ENCODE measurements around the gene CD79A.
A peak's percentile ranks its signal among the peaks of the same experiment; 100 is the strongest.

Gene CD79A

GRCh38 chr19:41883821-41884733 is 7.0 kb downstream of the CD79A start:
- Histone ChIP-seq H3K9me3 (ENCODE audit: control insufficient read depth, insufficient read depth, low read length) (no peaks in the 10 kb centered on the region), H3K4me1 (ENCODE audit: control insufficient read depth, insufficient read depth, low read length) (peaks cover 8% of the 10 kb centered on the region), H3K36me3 (ENCODE audit: control insufficient read depth, insufficient read depth, low read length) (no peaks in the 10 kb centered on the region; the same call in 1 of the 2 replicates), H3K27me3 (ENCODE audit: control insufficient read depth, insufficient read depth, low read length) (no peaks in the 10 kb centered on the region; the same call in 1 of the 2 replicates), H3K4me3 (ENCODE audit: low read length) (peak overlapping the region; percentile 94), H3K27ac (ENCODE audit: low read length) (no peak overlapping the region)
- DNase-seq (ENCODE audit: low read depth, low spot score), result peak; percentile 91
- no CpG with 5 or more reads among the region's 66 CpGs for WGBS (ENCODE audit: insufficient coverage, insufficient read length)

DNA sequence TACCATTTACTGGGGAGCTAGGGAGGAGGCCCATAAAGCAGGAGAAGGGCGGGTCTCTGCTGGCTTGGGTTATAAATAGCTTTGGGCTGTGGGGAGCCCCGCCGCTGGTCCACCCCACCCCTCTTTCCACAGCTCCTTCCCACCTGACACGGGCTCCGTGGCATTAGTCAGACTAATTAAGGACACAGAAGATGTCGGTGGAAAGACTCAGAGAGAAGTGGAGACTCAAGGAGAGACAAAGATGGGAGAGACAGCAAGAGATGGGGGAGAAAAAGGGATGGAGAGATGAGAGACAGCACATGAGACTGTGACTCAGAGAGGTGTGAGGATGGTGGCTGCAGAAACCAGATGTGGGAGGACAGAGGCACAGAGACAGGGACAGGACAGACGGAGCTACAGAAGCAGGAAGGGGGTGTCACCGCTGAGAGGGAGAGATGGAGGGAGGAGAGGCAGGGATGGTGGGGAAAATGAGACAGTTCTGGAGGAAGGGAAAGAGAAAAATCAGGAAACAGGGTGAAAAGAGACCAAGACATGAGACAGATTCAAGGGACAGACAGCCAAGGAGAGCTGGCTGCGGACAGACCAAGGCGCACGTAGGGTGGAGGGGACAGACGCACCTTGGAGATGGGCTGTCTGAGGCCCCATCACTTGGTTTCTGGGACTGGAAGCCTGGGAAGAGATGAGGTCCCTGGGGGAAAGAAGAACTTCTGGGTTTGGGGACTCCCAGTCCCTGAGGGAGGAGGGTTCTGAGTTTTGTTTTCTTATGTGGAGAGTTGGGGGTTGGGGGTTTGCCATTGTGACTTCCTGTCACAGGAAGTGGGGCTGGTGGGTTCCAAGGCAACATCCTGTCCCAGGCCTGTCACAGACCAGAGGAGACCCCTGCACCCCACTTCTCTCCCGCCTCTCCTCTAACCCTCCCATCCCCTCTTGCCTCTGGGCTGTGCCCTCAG is 10.0 kb downstream of the CD79A start:
- no CpG with 5 or more reads among the region's 13 CpGs for WGBS (ENCODE audit: insufficient coverage, insufficient read length)
- Histone ChIP-seq H3K4me1 (ENCODE audit: control insufficient read depth, insufficient read depth, low read length) (peaks cover 8% of the 10 kb centered on the region), H3K4me3 (ENCODE audit: low read length) (no peak overlapping the region), H3K27me3 (ENCODE audit: control insufficient read depth, insufficient read depth, low read length) (no peaks in the 10 kb centered on the region; the same call in 1 of the 2 replicates), H3K9me3 (ENCODE audit: control insufficient read depth, insufficient read depth, low read length) (no peaks in the 10 kb centered on the region), H3K36me3 (ENCODE audit: control insufficient read depth, insufficient read depth, low read length) (peaks cover under 1% of the 10 kb centered on the region; the same call in 1 of the 2 replicates), H3K27ac (ENCODE audit: low read length) (no peak overlapping the region)
- DNase-seq (ENCODE audit: low read depth, low spot score), result no peak

- WGBS (ENCODE audit: insufficient coverage, insufficient read length), result no CpG with 5 or more reads among the region's 17 CpGs
- H3K4me3 ChIP-seq (ENCODE audit: low read length), result no peak overlapping the region
- peaks cover 2% of the 10 kb centered on the region; the same call in 1 of the 2 replicates for H3K36me3 ChIP-seq (ENCODE audit: control insufficient read depth, insufficient read depth, low read length)
- no peaks in the 10 kb centered on the region for H3K27me3 ChIP-seq (ENCODE audit: control insufficient read depth, insufficient read depth, low read length)
- peaks cover 10% of the 10 kb centered on the region for H3K4me1 ChIP-seq (ENCODE audit: control insufficient read depth, insufficient read depth, low read length)
- H3K9me3 ChIP-seq (ENCODE audit: control insufficient read depth, insufficient read depth, low read length), result no peaks in the 10 kb centered on the region
- DNase-seq (ENCODE audit: low read depth, low spot score), result no peak
- H3K27ac ChIP-seq (ENCODE audit: low read length), result no peak overlapping the region
These were observed 10.8 kb downstream of the CD79A start for GRCh38 chr19:41887711-41888382.

DNA sequence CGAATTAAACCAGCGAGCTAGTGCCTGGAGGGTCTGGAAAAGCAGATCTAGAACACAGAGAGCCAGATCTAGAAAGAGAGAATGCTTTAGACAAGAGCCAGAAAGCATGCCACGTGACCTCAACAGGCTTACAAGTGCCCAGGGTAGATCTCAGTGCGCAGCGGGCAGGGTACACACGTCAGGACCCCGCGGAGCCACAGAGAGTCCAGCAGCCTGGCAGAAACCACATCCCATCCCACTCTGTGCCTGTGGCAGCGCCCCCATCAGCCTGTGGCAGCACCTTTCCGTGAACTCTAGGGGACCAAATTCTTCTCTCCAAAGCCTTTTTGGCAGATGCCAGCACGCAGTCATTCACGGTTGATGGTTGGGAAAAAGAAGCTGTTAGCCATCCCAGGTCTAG is 11.8 kb downstream of the CD79A start:
- Histone ChIP-seq H3K9me3 (ENCODE audit: control insufficient read depth, insufficient read depth, low read length) (no peaks in the 10 kb centered on the region), H3K4me1 (ENCODE audit: control insufficient read depth, insufficient read depth, low read length) (peaks cover 10% of the 10 kb centered on the region), H3K27me3 (ENCODE audit: control insufficient read depth, insufficient read depth, low read length) (no peaks in the 10 kb centered on the region), H3K36me3 (ENCODE audit: control insufficient read depth, insufficient read depth, low read length) (peaks cover 2% of the 10 kb centered on the region; the same call in 1 of the 2 replicates), H3K4me3 (ENCODE audit: low read length) (no peak overlapping the region), H3K27ac (ENCODE audit: low read length) (no peak overlapping the region)
- no peak for DNase-seq (ENCODE audit: low read depth, low spot score)
- no CpG with 5 or more reads among the region's 12 CpGs for WGBS (ENCODE audit: insufficient coverage, insufficient read length)

DNA sequence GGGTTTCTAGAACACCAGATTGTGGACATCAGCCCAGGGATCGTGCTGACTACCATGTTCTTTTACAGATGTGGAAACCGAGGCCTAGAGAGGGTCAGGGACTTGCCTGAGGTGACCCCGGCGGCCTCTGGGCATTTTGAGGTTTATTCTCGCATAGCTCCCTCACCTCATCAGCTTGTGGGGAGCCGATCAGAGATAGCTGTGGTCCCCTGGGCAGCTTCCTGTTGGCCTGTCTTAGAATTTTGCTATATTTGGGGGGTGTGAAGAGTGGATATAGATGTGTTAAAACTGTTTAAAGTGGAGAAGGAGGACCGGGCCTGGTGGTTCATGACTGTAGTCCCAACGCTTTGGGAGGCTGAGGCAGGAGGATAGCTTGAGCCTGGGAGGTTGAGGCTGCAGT is 12.8 kb downstream of the CD79A start:
- peaks cover 10% of the 10 kb centered on the region for H3K4me1 ChIP-seq (ENCODE audit: control insufficient read depth, insufficient read depth, low read length)
- no CpG with 5 or more reads among the region's 8 CpGs for WGBS (ENCODE audit: insufficient coverage, insufficient read length)

DNA sequence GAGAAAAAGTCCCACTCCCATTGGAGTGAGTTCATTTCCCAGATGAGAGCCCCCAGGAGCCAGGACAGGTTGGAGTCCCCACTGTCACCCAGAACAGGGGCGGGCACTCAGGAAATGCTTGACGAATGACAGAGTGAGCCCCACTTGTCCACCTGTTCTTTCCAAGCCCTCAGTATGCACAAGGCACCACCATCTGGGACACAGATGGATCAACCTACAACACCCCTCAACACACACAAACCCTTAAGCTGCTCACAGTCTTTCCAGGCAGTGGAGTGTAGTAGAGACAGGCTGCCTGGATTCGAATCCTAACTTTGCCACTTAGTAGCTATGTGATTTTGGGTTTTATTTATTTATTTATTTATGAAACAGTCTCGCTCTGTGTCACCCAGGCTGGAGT is 13.9 kb downstream of the CD79A start:
- WGBS (ENCODE audit: insufficient coverage, insufficient read length), result no CpG with 5 or more reads among the region's 4 CpGs

More for the DNA sequence above, 12.8 kb downstream of the CD79A start:
- H3K27ac ChIP-seq (ENCODE audit: low read length), result no peak overlapping the region
- H3K36me3 ChIP-seq (ENCODE audit: control insufficient read depth, insufficient read depth, low read length), result peaks cover 2% of the 10 kb centered on the region; the same call in 1 of the 2 replicates
- no peak overlapping the region for H3K4me3 ChIP-seq (ENCODE audit: low read length)
- DNase-seq (ENCODE audit: low read depth, low spot score), result no peak
- no peaks in the 10 kb centered on the region for H3K9me3 ChIP-seq (ENCODE audit: control insufficient read depth, insufficient read depth, low read length)
- no peaks in the 10 kb centered on the region for H3K27me3 ChIP-seq (ENCODE audit: control insufficient read depth, insufficient read depth, low read length)

DNA sequence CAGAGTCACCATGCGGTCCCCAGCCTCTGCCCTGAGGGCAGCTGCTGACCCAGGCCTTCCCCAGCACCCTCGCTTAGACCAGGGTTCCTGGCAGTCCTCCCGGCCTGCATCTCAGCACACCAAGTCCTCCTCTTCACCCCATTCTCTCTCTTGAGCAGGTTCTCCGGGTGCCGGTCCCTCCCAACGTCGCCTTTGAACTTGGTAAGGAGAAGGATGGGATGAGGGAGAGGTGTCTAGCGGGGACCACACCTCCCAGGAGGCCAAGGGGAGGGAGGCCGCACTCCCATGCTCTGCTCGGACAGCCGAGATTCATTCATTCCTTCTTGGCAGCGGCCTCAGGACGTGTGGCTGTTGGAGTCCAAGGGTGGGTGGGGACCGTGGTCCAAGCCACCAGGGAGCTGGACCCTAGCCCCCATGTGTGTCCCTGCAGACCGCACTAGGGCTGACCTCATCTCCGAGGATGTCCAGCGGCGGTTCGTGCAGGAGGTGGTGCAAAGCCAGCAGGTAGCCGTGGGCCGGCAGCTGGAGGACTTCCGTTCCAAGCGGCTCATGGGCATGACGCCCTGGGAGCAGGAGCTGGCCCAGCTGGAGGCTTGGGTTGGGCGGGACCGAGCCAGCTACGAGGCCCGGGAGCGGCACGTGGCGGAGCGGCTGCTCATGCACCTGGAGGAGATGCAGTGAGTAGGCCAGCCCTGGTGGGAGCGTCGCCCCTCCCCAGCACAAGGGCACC is 15.3 kb downstream of the CD79A start:
- Histone ChIP-seq H3K4me1 (ENCODE audit: control insufficient read depth, insufficient read depth, low read length) (peaks cover 10% of the 10 kb centered on the region), H3K9me3 (ENCODE audit: control insufficient read depth, insufficient read depth, low read length) (no peaks in the 10 kb centered on the region), H3K27ac (ENCODE audit: low read length) (no peak overlapping the region), H3K27me3 (ENCODE audit: control insufficient read depth, insufficient read depth, low read length) (no peaks in the 10 kb centered on the region), H3K36me3 (ENCODE audit: control insufficient read depth, insufficient read depth, low read length) (peaks cover 5% of the 10 kb centered on the region; the same call in 1 of the 2 replicates), H3K4me3 (ENCODE audit: low read length) (no peak overlapping the region)
- no CpG with 5 or more reads among the region's 34 CpGs for whole genome bisulfite sequencing (ENCODE audit: insufficient coverage, insufficient read length)
- DNase-seq (ENCODE audit: low read depth, low spot score), result no peak

More for the DNA sequence above, 13.9 kb downstream of the CD79A start:
- H3K4me3 ChIP-seq (ENCODE audit: low read length), result no peak overlapping the region
- no peaks in the 10 kb centered on the region for H3K27me3 ChIP-seq (ENCODE audit: control insufficient read depth, insufficient read depth, low read length)
- peaks cover 2% of the 10 kb centered on the region; the same call in 1 of the 2 replicates for H3K36me3 ChIP-seq (ENCODE audit: control insufficient read depth, insufficient read depth, low read length)
- no peaks in the 10 kb centered on the region for H3K9me3 ChIP-seq (ENCODE audit: control insufficient read depth, insufficient read depth, low read length)
- H3K27ac ChIP-seq (ENCODE audit: low read length), result no peak overlapping the region
- peaks cover 10% of the 10 kb centered on the region for H3K4me1 ChIP-seq (ENCODE audit: control insufficient read depth, insufficient read depth, low read length)
- no peak for DNase-seq (ENCODE audit: low read depth, low spot score)

DNA sequence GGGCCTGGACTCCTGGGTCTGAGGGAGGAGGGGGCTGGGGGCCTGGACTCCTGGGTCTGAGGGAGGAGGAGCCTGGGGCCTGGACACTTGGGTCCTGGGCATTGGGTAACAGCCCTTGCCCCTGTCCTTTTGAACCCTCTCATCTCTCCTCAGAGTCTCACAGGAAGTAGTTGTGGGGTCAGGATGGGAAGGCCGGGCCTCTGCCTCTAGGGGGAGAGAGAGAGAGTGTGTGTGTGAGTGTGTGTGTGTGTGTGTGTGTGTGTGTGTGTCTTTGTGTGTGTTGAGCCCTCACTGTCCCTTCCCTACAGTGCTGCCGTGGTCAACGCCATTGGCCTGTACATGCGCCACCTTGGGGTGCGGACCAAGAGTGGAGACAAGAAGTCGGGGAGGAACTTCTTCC is 16.8 kb downstream of the CD79A start:
- DNase-seq (ENCODE audit: low read depth, low spot score), result no peak
- Histone ChIP-seq H3K9me3 (ENCODE audit: control insufficient read depth, insufficient read depth, low read length) (no peaks in the 10 kb centered on the region), H3K27ac (ENCODE audit: low read length) (no peak overlapping the region), H3K27me3 (ENCODE audit: control insufficient read depth, insufficient read depth, low read length) (no peaks in the 10 kb centered on the region), H3K4me1 (ENCODE audit: control insufficient read depth, insufficient read depth, low read length) (peaks cover 7% of the 10 kb centered on the region; the same call in 1 of the 2 replicates), H3K36me3 (ENCODE audit: control insufficient read depth, insufficient read depth, low read length) (peaks cover 8% of the 10 kb centered on the region), H3K4me3 (ENCODE audit: low read length) (no peak overlapping the region)
- no CpG with 5 or more reads among the region's 6 CpGs for WGBS (ENCODE audit: insufficient coverage, insufficient read length)

DNA sequence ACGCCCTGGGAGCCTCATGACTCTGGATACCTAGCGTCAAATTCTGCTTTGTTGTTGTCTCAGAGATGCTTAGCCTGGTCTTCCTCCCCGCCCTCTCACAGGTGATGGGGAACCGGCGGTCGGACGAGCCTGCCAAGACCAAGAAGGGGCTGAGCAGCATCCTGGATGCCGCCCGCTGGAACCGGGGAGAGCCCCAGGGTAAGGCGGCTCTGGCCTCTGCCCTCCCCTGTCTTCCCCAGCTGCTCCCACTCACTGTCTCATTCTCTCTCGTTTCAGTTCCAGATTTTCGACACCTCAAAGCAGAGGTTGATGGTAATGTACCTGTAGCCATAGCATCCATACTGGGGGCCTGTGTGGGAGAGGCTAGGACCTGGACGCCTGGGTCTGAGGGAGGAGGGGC is 17.3 kb downstream of the CD79A start:
- H3K4me3 ChIP-seq (ENCODE audit: low read length), result no peak overlapping the region
- no peak for DNase-seq (ENCODE audit: low read depth, low spot score)
- H3K27ac ChIP-seq (ENCODE audit: low read length), result no peak overlapping the region
- H3K36me3 ChIP-seq (ENCODE audit: control insufficient read depth, insufficient read depth, low read length), result peaks cover 8% of the 10 kb centered on the region
- H3K9me3 ChIP-seq (ENCODE audit: control insufficient read depth, insufficient read depth, low read length), result no peaks in the 10 kb centered on the region
- H3K27me3 ChIP-seq (ENCODE audit: control insufficient read depth, insufficient read depth, low read length), result no peaks in the 10 kb centered on the region
- peaks cover 7% of the 10 kb centered on the region; the same call in 1 of the 2 replicates for H3K4me1 ChIP-seq (ENCODE audit: control insufficient read depth, insufficient read depth, low read length)
- WGBS (ENCODE audit: insufficient coverage, insufficient read length), result no CpG with 5 or more reads among the region's 14 CpGs
